ENCODE measurements around the gene CHD5. TPM values are rescaled to one million over a fixed set of nuclear protein-coding genes. Genes with fewer than 3 reads are reported as not detected.

Gene CHD5
- total RNA-seq, 4 donors from 2014 or later = 0.19 to 0.24 (median 0.19) TPM; not detected in 1

GRCh38 chr1:6124746-6125365 is 55.3 kb downstream of the CHD5 start:
- DNase-seq (ENCODE audit: low spot score) (no peak), ATAC-seq (ENCODE audit: low FRiP score) (no peak)
- TF ChIP-seq CTCF (IDR thresholded peaks at IDR 0.05) = no peak

- TF ChIP-seq CTCF (IDR thresholded peaks at IDR 0.05) = no peak
- DNase-seq (ENCODE audit: low spot score) = no peak
- no peak for ATAC-seq (ENCODE audit: low FRiP score)
Measured at GRCh38 chr1:6124341-6124740, 55.8 kb downstream of the CHD5 start.

GRCh38 chr1:6123816-6124215 is 56.3 kb downstream of the CHD5 start:
- DNase-seq (ENCODE audit: low spot score) = no peak
- no peak for TF ChIP-seq CTCF (IDR thresholded peaks at IDR 0.05)
- ATAC-seq (ENCODE audit: low FRiP score) = no peak

GRCh38 chr1:6123083-6123482 is 57.0 kb downstream of the CHD5 start:
- ATAC-seq (ENCODE audit: low FRiP score) (no peak), DNase-seq (ENCODE audit: low spot score) (no peak)

GRCh38 chr1:6121651-6122370 is 58.3 kb downstream of the CHD5 start:
- no peak for DNase-seq (ENCODE audit: low spot score)
- TF ChIP-seq CTCF (IDR thresholded peaks at IDR 0.05) = no peak
- ATAC-seq (ENCODE audit: low FRiP score) = no peak

More at GRCh38 chr1:6123083-6123482, 57.0 kb downstream of the CHD5 start:
- no peak for TF ChIP-seq CTCF (IDR thresholded peaks at IDR 0.05)

- DNase-seq (ENCODE audit: low spot score) = no peak
- no peak for ATAC-seq (ENCODE audit: low FRiP score)
- TF ChIP-seq CTCF (IDR thresholded peaks at IDR 0.05) = no peak
Measured at GRCh38 chr1:6121021-6121421, 59.1 kb downstream of the CHD5 start.

- no peak for TF ChIP-seq CTCF (IDR thresholded peaks at IDR 0.05)
- DNase-seq (ENCODE audit: low spot score) (no peak), ATAC-seq (ENCODE audit: low FRiP score) (no peak)
Measured at GRCh38 chr1:6118415-6118814, 61.7 kb downstream of the CHD5 start.
